Measurements from ENCODE around the gene ZNF691. TPM values are rescaled to one million over a fixed set of nuclear protein-coding genes. Genes with fewer than 3 reads are reported as not detected.
"Not testable (repeated sequence)": the region's sequence is repeated elsewhere in the genome, so short reads cannot be mapped to it uniquely, and the experiment has no call there.

ZNF691 gene
- total RNA-seq, result 14.8 TPM

DNA sequence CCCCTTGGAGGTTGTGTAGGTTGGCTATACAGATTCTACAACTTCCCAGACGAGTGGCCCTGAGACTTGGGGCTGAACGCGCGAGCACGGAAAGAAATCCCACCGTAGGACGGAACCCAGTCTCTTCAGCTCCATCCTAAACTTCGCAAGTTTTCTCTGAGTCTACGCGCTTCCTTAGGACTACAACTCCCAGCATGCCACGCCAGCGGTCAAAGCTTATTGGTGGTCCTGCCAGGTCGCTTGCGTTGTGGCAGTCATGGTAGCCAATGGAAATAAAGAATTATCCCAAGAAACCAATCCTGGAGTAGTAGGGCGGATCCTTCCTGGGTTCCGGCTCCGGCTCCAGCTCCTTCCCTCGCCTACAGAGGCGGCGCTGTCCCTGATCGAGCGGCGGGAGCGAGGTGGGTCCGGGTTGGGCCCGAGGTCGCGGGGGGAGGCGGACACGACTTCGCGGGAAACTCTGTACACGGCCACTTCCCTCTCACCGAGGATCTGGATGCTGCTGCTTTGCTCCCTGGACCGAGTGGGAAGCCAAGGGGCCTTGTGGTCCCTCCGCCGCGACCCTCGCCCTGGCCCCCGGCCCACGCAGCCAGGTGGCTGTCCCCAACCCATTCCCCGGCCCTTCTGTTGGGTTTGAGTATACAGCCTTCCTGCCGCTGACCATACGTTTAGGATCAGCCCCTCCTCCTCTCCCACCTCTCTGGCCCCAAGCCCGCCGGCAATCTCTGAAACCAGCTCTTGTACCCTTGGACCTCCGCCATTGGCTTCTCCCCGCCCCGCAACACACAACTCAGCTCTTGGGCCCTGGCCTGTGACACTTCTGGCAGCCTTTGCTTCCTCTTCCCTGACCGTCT, at the start of gene ZNF691:
ZNF691 (plus strand) TSS at position 357 of the 854 bp plus-strand sequence. CDS start 3,046 bp downstream, outside the sequence.
- peak; percentile 69 to 97 (median 94) for DNase-seq (ENCODE audit: low read depth in 2 of 3, low spot score in 2 of 3)

DNA sequence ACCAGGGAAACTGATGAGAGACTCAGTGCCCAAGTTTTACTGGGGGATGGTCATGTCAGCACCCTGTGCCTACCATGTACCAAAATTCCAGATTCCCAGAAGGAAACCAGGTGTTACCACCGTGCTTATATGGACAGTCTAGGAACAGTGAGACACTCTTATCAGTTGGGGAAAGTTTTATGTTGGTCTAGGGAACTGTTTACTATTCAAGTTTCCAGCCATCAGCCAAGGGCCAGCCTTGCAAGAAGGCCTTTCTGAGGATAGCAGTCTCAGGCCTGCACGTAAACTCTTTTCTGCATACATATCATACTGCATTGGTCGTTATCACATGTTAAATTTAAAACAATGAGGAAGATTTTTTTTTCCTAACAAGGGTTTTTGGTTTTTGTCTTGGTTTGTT, 49.0 kb upstream of the ZNF691 start:
- DNase-seq (ENCODE audit: low read depth in 2 of 3, low spot score in 2 of 3), result no peak

- no peak for DNase-seq (ENCODE audit: low read depth in 2 of 3, low spot score in 2 of 3)
Measured at GRCh38 chr1:42797979-42798378, 48.4 kb upstream of the ZNF691 start.

- DNase-seq (ENCODE audit: low read depth in 2 of 3, low spot score in 2 of 3), result no peak
Measured at GRCh38 chr1:42801832-42802473, 44.5 kb upstream of the ZNF691 start.

- DNase-seq (ENCODE audit: low read depth in 2 of 3, low spot score in 2 of 3), result no peak
Measured at GRCh38 chr1:42806171-42806570, 40.2 kb upstream of the ZNF691 start.

DNA sequence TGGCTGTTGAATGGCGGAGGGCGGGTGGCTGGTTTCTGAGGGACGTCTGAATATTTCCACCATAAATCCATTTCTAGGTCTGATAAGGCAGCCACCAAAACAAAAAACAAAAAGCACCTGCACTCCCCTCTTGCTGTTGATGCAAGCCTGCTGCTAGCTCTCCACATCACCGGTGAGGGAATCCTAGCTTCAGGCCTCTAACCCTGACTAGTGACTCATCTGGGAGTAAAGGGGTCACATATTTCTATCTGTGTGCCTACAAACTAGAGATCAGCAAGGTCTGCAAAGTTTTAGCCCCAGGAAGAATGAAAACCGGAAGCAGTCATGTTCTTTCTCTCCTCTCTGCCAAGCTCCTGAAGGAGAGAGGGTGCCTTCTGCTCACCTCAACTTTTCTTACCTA, 39.8 kb upstream of the ZNF691 start:
- no peak for DNase-seq (ENCODE audit: low read depth in 2 of 3, low spot score in 2 of 3)

GRCh38 chr1:42807056-42807668, 39.3 kb upstream of the ZNF691 start:
- DNase-seq (ENCODE audit: low read depth in 2 of 3, low spot score in 2 of 3), result no peak

GRCh38 chr1:42814815-42815214, 31.6 kb upstream of the ZNF691 start:
- DNase-seq (ENCODE audit: low read depth in 2 of 3, low spot score in 2 of 3), result not testable (repeated sequence)

GRCh38 chr1:42815941-42816584, 30.4 kb upstream of the ZNF691 start:
- DNase-seq (ENCODE audit: low read depth in 2 of 3, low spot score in 2 of 3), result peak in 2 of 3 donors; percentile 24 to 34

- DNase-seq (ENCODE audit: low read depth in 2 of 3, low spot score in 2 of 3), result peak; percentile 89 to 93 (median 92)
Measured at GRCh38 chr1:42816585-42817439, 29.6 kb upstream of the ZNF691 start, which contains the start of the genes ERMAP and SVBP. ERMAP (plus strand) TSS chr1:42817122; CDS start chr1:42830449, 13,327 bp downstream. SVBP (minus strand) TSS chr1:42817397; CDS start chr1:42816544, 853 bp downstream.

DNA sequence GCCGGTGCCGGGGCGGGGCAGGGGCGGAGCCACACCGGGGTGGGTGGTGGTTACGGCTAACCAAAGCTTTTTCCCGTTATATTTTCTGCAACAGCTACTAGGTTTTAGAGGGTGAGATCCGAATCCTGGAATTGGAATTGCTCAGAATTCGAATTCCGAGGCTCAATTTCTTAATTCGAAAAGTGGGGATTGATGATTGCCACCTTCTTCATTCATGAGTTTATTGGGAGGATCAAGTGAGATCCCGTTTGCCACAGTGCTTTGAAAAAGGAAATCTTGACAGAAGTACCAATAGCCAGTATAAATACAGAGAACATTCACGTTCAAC, 29.0 kb upstream of the ZNF691 start:
- no peak for DNase-seq (ENCODE audit: low read depth in 2 of 3, low spot score in 2 of 3)

- no peak for DNase-seq (ENCODE audit: low read depth in 2 of 3, low spot score in 2 of 3)
Measured at GRCh38 chr1:42817976-42818375, 28.4 kb upstream of the ZNF691 start.

DNA sequence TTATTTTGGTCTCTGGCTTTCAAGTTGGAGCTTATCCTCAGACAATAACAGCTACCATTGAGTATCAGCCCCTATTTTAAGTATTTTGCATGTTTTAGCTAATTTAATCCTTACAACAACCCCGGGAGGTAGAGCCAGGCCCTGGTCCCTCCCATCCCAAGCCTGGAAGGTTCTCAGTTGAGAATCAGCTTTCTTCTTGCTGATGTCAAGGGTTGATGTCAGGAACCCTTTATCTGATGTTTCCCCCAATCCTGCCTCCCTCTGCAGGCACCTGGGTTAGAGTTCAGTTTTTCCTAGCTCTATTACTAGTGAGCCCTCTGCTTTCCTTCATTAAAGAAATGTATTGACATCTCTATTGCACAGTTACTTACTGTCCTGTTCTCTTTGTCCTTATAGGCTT, 25.6 kb upstream of the ZNF691 start:
- DNase-seq (ENCODE audit: low read depth in 2 of 3, low spot score in 2 of 3), result no peak

GRCh38 chr1:42821690-42822089, 24.7 kb upstream of the ZNF691 start:
- DNase-seq (ENCODE audit: low read depth in 2 of 3, low spot score in 2 of 3), result no peak

- DNase-seq (ENCODE audit: low read depth in 2 of 3, low spot score in 2 of 3), result no peak
Measured at GRCh38 chr1:42822800-42823392, 23.5 kb upstream of the ZNF691 start.

- DNase-seq (ENCODE audit: low read depth in 2 of 3, low spot score in 2 of 3), result no peak
Measured at GRCh38 chr1:42824481-42825035, 21.9 kb upstream of the ZNF691 start.

DNA sequence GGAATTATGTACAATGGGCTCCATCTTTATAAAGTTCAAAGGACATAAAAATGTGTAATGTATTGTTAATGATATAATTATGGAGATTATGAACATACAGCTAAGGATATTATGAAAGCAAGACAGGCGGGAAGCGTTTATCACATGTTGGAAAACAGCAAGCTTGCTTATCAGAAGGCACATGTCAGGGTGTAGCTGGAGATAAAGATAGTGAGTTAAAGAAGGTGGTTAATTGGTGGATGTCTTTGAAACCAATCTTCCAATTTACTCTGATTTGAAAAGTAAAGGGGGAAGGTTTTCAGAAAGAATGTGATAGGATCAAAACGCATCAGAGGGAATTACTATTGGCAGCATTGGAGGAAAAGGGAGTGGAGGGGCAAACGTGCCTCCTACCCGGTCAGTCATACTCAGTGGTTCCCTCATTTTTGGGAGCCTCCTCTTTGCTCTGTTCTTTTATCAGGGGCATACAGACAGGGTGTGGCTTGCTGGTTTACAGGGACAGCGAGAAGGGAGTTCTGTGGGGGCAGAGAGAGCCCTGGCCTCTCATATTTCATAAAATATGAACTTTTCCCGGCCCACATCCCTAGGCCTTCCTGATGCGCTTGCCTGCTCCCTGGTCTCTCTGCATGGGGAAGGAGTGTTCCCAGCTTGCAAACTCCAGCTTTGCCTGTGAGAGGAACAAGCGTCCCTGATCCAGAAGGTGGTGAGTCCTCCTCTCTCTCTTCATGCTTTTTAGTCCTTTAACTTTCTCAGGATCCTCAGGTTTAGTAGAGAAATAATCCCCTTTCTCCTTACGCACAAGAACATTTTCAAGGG, 21.2 kb upstream of the ZNF691 start:
- peak in 2 of 3 donors; percentile 26 to 35 for DNase-seq (ENCODE audit: low read depth in 2 of 3, low spot score in 2 of 3)

GRCh38 chr1:42830631-42831030, 15.8 kb upstream of the ZNF691 start:
- no peak for DNase-seq (ENCODE audit: low read depth in 2 of 3, low spot score in 2 of 3)

DNA sequence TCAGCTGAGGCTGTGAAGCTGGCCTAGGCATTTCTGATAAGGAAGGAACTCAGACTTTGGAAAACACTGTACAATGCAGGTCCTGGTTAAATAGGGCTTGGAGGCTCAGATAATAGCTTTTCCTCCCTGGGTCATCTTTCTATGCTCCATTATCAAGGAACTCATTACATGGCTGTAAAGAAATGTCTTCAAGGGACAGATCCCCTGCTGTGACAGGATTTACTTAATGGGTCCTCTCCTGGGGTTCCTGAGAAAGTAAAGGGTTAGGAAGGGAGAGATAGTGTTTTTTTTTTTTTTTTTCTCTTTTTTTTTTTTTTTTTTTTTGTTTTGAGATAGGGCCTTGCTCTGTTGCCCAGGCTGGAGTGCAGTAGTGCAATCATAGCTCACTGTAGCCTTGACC, 15.1 kb upstream of the ZNF691 start:
- DNase-seq (ENCODE audit: low read depth in 2 of 3, low spot score in 2 of 3), result no peak
